Fibroblast of villous mesenchyme (primary cell): ENCODE results near the gene MAPT. TPM values are rescaled to one million over a fixed set of nuclear protein-coding genes. Genes with fewer than 3 reads are reported as not detected.

ENCODE experiments used
- DNase-seq: peaks from one replicate; pipeline ENCODE4 v3.0.0-alpha.2; 2010; ENCODE audit warnings: low read depth
- H3K4me3 ChIP-seq: 2 replicates; pipeline ENCODE4 v1.5.1; 2011; ENCODE audit warnings: low read depth, mild to moderate bottlenecking, low read length
- total RNA-seq: library from RNA; depleted of rRNA; stranded (reverse); fragments of >200 nt; gene quantifications from 2 replicates; pipeline ENCODE4 v1.2.3, GENCODE V29; 2012
- TF ChIP-seq, protein P1 (sequence below): IDR thresholded peaks from 2 replicates; pipeline ENCODE4 v1.5.1; 2012; ENCODE audit warnings: low read depth, mild to moderate bottlenecking, low read length; ENCODE audit not compliant: insufficient read depth

MAPT gene
- total RNA-seq, 1 donor, result not detected

DNA sequence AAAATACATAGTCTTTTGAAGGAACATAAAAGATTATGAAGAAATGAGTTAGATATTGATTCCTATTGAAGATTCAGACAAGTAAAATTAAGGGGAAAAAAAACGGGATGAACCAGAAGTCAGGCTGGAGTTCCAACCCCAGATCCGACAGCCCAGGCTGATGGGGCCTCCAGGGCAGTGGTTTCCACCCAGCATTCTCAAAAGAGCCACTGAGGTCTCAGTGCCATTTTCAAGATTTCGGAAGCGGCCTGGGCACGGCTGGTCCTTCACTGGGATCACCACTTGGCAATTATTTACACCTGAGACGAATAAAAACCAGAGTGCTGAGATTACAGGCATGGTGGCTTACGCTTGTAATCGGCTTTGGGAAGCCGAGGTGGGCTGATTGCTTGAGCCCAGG lies 114.2 kb downstream of the MAPT start:
- TF ChIP-seq, protein P1, sequence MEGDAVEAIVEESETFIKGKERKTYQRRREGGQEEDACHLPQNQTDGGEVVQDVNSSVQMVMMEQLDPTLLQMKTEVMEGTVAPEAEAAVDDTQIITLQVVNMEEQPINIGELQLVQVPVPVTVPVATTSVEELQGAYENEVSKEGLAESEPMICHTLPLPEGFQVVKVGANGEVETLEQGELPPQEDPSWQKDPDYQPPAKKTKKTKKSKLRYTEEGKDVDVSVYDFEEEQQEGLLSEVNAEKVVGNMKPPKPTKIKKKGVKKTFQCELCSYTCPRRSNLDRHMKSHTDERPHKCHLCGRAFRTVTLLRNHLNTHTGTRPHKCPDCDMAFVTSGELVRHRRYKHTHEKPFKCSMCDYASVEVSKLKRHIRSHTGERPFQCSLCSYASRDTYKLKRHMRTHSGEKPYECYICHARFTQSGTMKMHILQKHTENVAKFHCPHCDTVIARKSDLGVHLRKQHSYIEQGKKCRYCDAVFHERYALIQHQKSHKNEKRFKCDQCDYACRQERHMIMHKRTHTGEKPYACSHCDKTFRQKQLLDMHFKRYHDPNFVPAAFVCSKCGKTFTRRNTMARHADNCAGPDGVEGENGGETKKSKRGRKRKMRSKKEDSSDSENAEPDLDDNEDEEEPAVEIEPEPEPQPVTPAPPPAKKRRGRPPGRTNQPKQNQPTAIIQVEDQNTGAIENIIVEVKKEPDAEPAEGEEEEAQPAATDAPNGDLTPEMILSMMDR, result no peak
- DNase-seq, result no peak
- H3K4me3 ChIP-seq, result no peak overlapping the region

DNA sequence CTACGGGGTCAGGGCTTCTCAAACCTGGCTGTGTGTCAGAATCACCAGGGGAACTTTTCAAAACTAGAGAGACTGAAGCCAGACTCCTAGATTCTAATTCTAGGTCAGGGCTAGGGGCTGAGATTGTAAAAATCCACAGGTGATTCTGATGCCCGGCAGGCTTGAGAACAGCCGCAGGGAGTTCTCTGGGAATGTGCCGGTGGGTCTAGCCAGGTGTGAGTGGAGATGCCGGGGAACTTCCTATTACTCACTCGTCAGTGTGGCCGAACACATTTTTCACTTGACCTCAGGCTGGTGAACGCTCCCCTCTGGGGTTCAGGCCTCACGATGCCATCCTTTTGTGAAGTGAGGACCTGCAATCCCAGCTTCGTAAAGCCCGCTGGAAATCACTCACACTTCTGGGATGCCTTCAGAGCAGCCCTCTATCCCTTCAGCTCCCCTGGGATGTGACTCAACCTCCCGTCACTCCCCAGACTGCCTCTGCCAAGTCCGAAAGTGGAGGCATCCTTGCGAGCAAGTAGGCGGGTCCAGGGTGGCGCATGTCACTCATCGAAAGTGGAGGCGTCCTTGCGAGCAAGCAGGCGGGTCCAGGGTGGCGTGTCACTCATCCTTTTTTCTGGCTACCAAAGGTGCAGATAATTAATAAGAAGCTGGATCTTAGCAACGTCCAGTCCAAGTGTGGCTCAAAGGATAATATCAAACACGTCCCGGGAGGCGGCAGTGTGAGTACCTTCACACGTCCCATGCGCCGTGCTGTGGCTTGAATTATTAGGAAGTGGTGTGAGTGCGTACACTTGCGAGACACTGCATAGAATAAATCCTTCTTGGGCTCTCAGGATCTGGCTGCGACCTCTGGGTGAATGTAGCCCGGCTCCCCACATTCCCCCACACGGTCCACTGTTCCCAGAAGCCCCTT lies 115.6 kb downstream of the MAPT start:
- no peak for DNase-seq
- no peak overlapping the region for H3K4me3 ChIP-seq
- TF ChIP-seq, protein P1, result no peak

DNA sequence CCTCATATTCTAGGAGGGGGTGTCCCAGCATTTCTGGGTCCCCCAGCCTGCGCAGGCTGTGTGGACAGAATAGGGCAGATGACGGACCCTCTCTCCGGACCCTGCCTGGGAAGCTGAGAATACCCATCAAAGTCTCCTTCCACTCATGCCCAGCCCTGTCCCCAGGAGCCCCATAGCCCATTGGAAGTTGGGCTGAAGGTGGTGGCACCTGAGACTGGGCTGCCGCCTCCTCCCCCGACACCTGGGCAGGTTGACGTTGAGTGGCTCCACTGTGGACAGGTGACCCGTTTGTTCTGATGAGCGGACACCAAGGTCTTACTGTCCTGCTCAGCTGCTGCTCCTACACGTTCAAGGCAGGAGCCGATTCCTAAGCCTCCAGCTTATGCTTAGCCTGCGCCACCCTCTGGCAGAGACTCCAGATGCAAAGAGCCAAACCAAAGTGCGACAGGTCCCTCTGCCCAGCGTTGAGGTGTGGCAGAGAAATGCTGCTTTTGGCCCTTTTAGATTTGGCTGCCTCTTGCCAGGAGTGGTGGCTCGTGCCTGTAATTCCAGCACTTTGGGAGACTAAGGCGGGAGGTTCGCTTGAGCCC lies 116.3 kb downstream of the MAPT start:
- no peak overlapping the region for H3K4me3 ChIP-seq
- TF ChIP-seq, protein P1, result no peak
- DNase-seq, result no peak

DNA sequence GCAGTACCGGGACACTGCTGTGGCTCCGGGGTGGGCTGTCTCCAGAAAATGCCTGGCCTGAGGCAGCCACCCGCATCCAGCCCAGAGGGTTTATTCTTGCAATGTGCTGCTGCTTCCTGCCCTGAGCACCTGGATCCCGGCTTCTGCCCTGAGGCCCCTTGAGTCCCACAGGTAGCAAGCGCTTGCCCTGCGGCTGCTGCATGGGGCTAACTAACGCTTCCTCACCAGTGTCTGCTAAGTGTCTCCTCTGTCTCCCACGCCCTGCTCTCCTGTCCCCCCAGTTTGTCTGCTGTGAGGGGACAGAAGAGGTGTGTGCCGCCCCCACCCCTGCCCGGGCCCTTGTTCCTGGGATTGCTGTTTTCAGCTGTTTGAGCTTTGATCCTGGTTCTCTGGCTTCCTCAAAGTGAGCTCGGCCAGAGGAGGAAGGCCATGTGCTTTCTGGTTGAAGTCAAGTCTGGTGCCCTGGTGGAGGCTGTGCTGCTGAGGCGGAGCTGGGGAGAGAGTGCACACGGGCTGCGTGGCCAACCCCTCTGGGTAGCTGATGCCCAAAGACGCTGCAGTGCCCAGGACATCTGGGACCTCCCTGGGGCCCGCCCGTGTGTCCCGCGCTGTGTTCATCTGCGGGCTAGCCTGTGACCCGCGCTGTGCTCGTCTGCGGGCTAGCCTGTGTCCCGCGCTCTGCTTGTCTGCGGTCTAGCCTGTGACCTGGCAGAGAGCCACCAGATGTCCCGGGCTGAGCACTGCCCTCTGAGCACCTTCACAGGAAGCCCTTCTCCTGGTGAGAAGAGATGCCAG lies 117.6 kb downstream of the MAPT start:
- DNase-seq, result no peak

DNA sequence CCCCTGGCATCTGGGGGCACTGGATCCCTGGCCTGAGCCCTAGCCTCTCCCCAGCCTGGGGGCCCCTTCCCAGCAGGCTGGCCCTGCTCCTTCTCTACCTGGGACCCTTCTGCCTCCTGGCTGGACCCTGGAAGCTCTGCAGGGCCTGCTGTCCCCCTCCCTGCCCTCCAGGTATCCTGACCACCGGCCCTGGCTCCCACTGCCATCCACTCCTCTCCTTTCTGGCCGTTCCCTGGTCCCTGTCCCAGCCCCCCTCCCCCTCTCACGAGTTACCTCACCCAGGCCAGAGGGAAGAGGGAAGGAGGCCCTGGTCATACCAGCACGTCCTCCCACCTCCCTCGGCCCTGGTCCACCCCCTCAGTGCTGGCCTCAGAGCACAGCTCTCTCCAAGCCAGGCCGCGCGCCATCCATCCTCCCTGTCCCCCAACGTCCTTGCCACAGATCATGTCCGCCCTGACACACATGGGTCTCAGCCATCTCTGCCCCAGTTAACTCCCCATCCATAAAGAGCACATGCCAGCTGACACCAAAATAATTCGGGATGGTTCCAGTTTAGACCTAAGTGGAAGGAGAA lies 118.2 kb downstream of the MAPT start:
- H3K4me3 ChIP-seq, result no peak overlapping the region
- no peak for DNase-seq
- TF ChIP-seq, protein P1, result no peak

More for the DNA sequence above, 117.6 kb downstream of the MAPT start:
- TF ChIP-seq, protein P1, result no peak
- H3K4me3 ChIP-seq, result no peak overlapping the region

DNA sequence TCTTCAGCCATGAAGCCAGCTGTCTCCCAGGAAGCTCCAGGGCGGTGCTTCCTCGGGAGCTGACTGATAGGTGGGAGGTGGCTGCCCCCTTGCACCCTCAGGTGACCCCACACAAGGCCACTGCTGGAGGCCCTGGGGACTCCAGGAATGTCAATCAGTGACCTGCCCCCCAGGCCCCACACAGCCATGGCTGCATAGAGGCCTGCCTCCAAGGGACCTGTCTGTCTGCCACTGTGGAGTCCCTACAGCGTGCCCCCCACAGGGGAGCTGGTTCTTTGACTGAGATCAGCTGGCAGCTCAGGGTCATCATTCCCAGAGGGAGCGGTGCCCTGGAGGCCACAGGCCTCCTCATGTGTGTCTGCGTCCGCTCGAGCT lies 118.8 kb downstream of the MAPT start:
- no peak overlapping the region for H3K4me3 ChIP-seq
- TF ChIP-seq, protein P1, result no peak

More for the DNA sequence above, 118.8 kb downstream of the MAPT start:
- DNase-seq, result no peak
